Neuronal stem cell (in vitro differentiated cells): ENCODE results near the gene SYVN1.
A peak's percentile ranks its signal among the peaks of the same experiment; 100 is the strongest.

Experiments used
- DNase-seq: peaks from one replicate; pipeline ENCODE4 v3.0.0-alpha.2; 2013; ENCODE audit warnings: low spot score
- H2AFZ ChIP-seq: one replicate; pipeline ENCODE4 v1.6.1; 2013; ENCODE audit warnings: mild to moderate bottlenecking, low read length, inconsistent platforms
- H2AK5ac ChIP-seq: 2 replicates; pipeline ENCODE4 v1.6.1; 2013; ENCODE audit warnings: low read depth, mild to moderate bottlenecking, inconsistent platforms, low read length, moderate library complexity, mixed read lengths
- H2BK120ac ChIP-seq: 2 replicates; pipeline ENCODE4 v1.6.1; 2013; ENCODE audit warnings: low read depth, mild to moderate bottlenecking, inconsistent platforms, low read length, moderate library complexity, mixed read lengths
- H2BK12ac ChIP-seq: one replicate; pipeline ENCODE4 v1.6.1; 2013; ENCODE audit warnings: low read length, inconsistent platforms
- H2BK15ac ChIP-seq: 2 replicates; pipeline ENCODE4 v1.6.1; 2013; ENCODE audit warnings: mild to moderate bottlenecking, low read length, inconsistent platforms, mixed read lengths
- H2BK5ac ChIP-seq: one replicate; pipeline ENCODE4 v1.6.1; 2013; ENCODE audit warnings: inconsistent platforms, mild to moderate bottlenecking, low read length, moderate library complexity
- H3K14ac ChIP-seq: one replicate; pipeline ENCODE4 v1.6.1; 2013; ENCODE audit warnings: low read length, inconsistent platforms
- H3K18ac ChIP-seq: 2 replicates; pipeline ENCODE4 v1.6.1; 2013; ENCODE audit warnings: low read length, inconsistent platforms
- H3K23ac ChIP-seq: 2 replicates; pipeline ENCODE4 v1.6.1; 2013; ENCODE audit warnings: low read depth, mild to moderate bottlenecking, mixed read lengths, low read length, inconsistent platforms; ENCODE audit not compliant: poor library complexity
- H3K27ac ChIP-seq: replicated peaks from 3 replicates; pipeline ENCODE4 v1.5.1; 2013; ENCODE audit warnings: low read length, inconsistent platforms
- H3K27me3 ChIP-seq, 3 experiments: 2 replicates each; pipeline ENCODE4 v1.6.1; 2013; ENCODE audit warnings: low read length in 3 of 3, mild to moderate bottlenecking in 2 of 3, inconsistent platforms in 1 of 3, low read depth in 1 of 3, mixed read lengths in 1 of 3, moderate library complexity in 1 of 3; ENCODE audit not compliant: control insufficient read depth in 3 of 3, insufficient read depth in 3 of 3
- H3K36me3 ChIP-seq, 2 donors: replicated peaks in 1 of 2; 2 replicates each; pipeline ENCODE4 v1.6.1; 2013; ENCODE audit warnings: low read length in 2 of 2; ENCODE audit not compliant: control insufficient read depth in 2 of 2, insufficient read depth in 2 of 2
- H3K4ac ChIP-seq: 2 replicates; pipeline ENCODE4 v1.6.1; 2013; ENCODE audit warnings: inconsistent platforms, mild to moderate bottlenecking, low read length, moderate library complexity
- H3K4me1 ChIP-seq, 2 donors: 1 replicate in 1 of 2; 2 replicates in 1 of 2; pipeline ENCODE4 v1.6.1; 2013; ENCODE audit warnings: low read length in 2 of 2, low read depth in 1 of 2; ENCODE audit not compliant: control insufficient read depth in 2 of 2, insufficient read depth in 1 of 2
- H3K4me2 ChIP-seq: one replicate; pipeline ENCODE4 v1.6.1; 2013; ENCODE audit warnings: mild to moderate bottlenecking, low read length, inconsistent platforms; ENCODE audit not compliant: insufficient read depth, poor library complexity, severe bottlenecking
- H3K4me3 ChIP-seq, 2 donors: 2 replicates each; pipeline ENCODE4 v1.5.1; 2013; ENCODE audit warnings: low read length in 2 of 2, mild to moderate bottlenecking in 2 of 2, inconsistent platforms in 1 of 2, moderate library complexity in 1 of 2
- H3K79me1 ChIP-seq: one replicate; pipeline ENCODE4 v1.6.1; 2013; ENCODE audit warnings: low read depth, mild to moderate bottlenecking, inconsistent platforms, low read length, moderate library complexity
- H3K9ac ChIP-seq: one replicate; pipeline ENCODE4 v1.6.1; 2013; ENCODE audit warnings: mild to moderate bottlenecking, low read depth, low read length, inconsistent platforms; ENCODE audit not compliant: poor library complexity
- H3K9me3 ChIP-seq, 2 donors: replicated peaks in 1 of 2; 2 replicates each; pipeline versions ENCODE3 to v1.6.1; 2013; ENCODE audit warnings: low read length in 2 of 2, mild to moderate bottlenecking in 2 of 2, inconsistent platforms in 1 of 2, low read depth in 1 of 2, mixed read lengths in 1 of 2, moderate library complexity in 1 of 2; ENCODE audit not compliant: control insufficient read depth in 2 of 2, insufficient read depth in 1 of 2
- H4K8ac ChIP-seq: one replicate; pipeline ENCODE4 v1.6.1; 2013; ENCODE audit warnings: low read depth, mild to moderate bottlenecking, inconsistent platforms, low read length, moderate library complexity
- H4K91ac ChIP-seq: one replicate; pipeline ENCODE4 v1.6.1; 2013; ENCODE audit warnings: low read length, low read depth, mild to moderate bottlenecking, inconsistent platforms; ENCODE audit not compliant: poor library complexity
- WGBS, 2 donors: extraction: QIAGEN DNeasy Blood & Tissue Kit; methylation state at CpG; one replicate each; pipeline ENCODE4 v1.1.7; 2013; ENCODE audit warnings: missing lambda C conversion rate in 2 of 2, mixed read lengths in 1 of 2; ENCODE audit not compliant: insufficient read length in 2 of 2, insufficient replicate concordance in 1 of 2; ENCODE audit errors: extremely low coverage in 2 of 2; 5-methylcytosine and 5-hydroxymethylcytosine counted together

Gene SYVN1

DNA sequence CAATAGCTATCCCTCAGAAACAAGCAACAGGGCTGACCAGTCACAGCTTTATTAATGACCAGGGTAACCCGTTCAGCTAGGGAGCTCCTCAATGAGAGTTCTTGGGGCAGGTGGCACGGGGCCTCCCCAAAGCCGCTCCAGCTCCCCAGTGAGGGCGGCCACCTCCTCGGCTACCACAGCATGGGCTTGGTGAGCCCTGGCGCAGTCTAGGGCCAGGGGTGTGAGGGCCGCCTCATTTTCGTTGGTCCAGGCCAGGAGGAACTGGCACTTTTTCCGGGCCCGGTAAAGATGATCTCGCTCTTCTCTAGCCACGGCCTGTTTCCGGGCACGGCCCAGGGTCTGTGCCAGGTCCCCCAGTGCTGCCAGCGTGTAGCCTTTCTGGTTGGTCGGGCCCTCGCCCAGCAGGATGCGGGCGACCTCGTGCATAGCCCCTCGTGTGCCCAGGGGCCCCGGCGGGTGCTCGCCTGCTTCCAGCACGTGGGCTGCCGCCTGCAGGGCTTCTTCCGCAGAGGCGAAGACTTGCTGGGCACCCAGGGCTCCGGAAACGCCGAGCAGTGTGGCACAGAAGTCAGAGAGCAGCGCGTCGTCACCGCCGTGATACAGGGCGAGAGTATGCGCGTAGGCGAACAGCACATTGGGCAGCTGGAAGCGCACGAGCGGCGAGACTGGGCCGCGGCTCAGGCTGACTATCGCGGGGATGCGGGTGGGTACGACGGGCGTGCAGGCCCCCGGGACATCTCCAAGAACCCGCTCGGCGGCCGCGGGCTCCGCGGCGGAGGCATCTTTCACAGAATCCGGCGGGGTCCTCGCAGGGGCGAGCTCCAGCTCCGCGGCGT, 17.7 kb downstream of the SYVN1 start:
- H3K4ac ChIP-seq: no peak overlapping the region
- H3K9ac ChIP-seq: peak overlapping the region; percentile 96
- H3K36me3 ChIP-seq: peaks cover 19 to 70% of the 10 kb centered on the region in 2 donors
- no peak overlapping the region for H4K8ac ChIP-seq
- no peak for DNase-seq
- H3K4me2 ChIP-seq: peak overlapping the region; percentile 95
- H3K4me1 ChIP-seq: peaks cover 8 to 17% of the 10 kb centered on the region in 2 donors
- peak overlapping the region; percentile 97 for H3K23ac ChIP-seq
- H2BK12ac ChIP-seq: no peak overlapping the region
- peaks cover 18% of the 10 kb centered on the region for H3K79me1 ChIP-seq
- H2BK5ac ChIP-seq: peak overlapping the region; percentile 29
- no CpG with 5 or more reads among the region's 68 CpGs for WGBS, 2 donors
- peak overlapping the region; percentile 80 for H2AFZ ChIP-seq
- H2BK120ac ChIP-seq: no peak overlapping the region
- H3K27ac ChIP-seq: no peak overlapping the region
- H3K18ac ChIP-seq: peak overlapping the region; percentile 96
- H2AK5ac ChIP-seq: peak overlapping the region; percentile 81
- H3K9me3 ChIP-seq: no peaks in the 10 kb centered on the region
- peak overlapping the region; percentile 97 to 98 for H3K4me3 ChIP-seq
- H2BK15ac ChIP-seq: no peak overlapping the region
- peak overlapping the region; percentile 77 for H4K91ac ChIP-seq
- no peaks in the 10 kb centered on the region for H3K27me3 ChIP-seq
- peak overlapping the region; percentile 77 for H3K14ac ChIP-seq

DNA sequence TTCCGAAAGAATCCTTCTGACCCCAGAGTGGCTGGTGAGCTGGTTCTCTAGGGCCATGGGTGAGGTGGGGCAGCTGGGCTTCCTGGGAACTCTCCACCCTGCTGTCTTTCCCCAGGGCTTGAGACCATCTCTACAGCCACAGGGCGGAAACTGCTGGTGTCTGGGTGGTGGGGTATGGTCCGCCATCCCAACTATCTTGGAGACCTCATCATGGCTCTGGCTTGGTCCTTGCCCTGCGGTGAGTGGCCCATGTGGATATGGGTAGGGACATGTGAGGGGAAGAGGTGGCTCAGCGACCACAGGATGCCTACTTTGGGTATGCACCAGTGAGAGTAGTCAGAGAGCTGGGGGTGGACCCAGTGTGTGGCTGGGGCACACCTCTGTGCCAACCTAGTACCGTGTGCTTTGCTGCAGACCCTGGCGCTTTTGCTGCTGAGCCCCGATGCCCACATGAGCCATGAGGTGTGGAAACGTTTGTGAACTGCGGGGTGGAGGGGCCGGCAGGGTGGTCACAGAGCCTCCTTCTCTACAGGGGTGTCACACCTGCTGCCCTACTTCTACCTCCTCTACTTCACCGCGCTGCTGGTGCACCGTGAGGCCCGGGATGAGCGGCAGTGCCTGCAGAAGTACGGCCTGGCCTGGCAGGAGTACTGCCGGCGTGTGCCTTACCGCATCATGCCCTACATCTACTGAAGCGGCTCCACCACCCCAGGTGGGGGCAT, 18.8 kb downstream of the SYVN1 start:
- Histone ChIP-seq H4K8ac (peak overlapping the region; percentile 20), H3K4ac (no peak overlapping the region), H3K4me2 (no peak overlapping the region), H3K9me3 (no peaks in the 10 kb centered on the region), H3K79me1 (peaks cover 15% of the 10 kb centered on the region), H2BK5ac (no peak overlapping the region), H3K27ac (no peak overlapping the region), H3K36me3 (peaks cover 18 to 62% of the 10 kb centered on the region in 2 donors), H2AFZ (no peak overlapping the region), H2BK12ac (no peak overlapping the region), H3K4me1 (peaks cover 10 to 19% of the 10 kb centered on the region in 2 donors), H2AK5ac (no peak overlapping the region), H3K23ac (peak overlapping the region; percentile 34), H3K4me3 (no peak overlapping the region), H2BK15ac (no peak overlapping the region), H2BK120ac (no peak overlapping the region), H4K91ac (no peak overlapping the region), H3K9ac (no peak overlapping the region), H3K18ac (no peak overlapping the region), H3K14ac (no peak overlapping the region), H3K27me3 (no peaks in the 10 kb centered on the region)
- no CpG with 5 or more reads among the region's 21 CpGs for WGBS, 2 donors
- DNase-seq: no peak

DNA sequence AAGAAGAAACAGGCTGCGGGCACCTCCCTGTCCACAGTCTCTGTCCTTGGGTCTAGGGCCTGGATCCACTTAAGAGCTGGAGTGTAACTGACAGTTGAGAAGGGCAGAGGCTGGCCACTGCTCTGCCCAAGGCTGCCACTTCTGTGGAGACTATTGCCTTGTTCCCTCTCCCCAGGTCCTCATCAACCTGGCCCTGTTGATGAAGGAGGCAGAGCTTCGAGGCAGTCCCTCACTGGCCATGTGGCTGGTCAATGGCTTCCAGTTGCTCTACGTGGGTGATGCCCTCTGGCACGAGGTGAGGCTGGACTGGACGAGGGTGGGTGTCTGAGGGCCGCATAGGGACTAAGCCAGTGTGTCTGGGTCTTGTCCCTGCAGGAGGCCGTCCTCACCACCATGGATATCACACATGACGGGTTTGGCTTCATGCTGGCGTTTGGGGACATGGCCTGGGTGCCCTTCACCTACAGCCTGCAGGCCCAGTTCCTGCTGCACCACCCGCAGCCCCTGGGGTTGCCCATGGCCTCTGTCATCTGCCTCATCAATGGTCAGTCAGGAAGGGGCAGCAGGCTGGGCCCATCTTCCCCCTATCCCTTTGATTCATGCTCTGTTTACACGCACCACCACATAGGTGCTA, 19.7 kb downstream of the SYVN1 start:
- Histone ChIP-seq H2BK12ac (no peak overlapping the region), H3K4me2 (no peak overlapping the region), H3K4ac (no peak overlapping the region), H3K27me3 (no peaks in the 10 kb centered on the region), H4K8ac (no peak overlapping the region), H3K14ac (no peak overlapping the region), H2BK120ac (no peak overlapping the region), H4K91ac (no peak overlapping the region), H3K4me1 (peaks cover 10 to 21% of the 10 kb centered on the region in 2 donors), H3K9ac (no peak overlapping the region), H2BK15ac (no peak overlapping the region), H2BK5ac (no peak overlapping the region), H3K27ac (no peak overlapping the region), H3K79me1 (peaks cover 15% of the 10 kb centered on the region), H3K36me3 (peaks cover 13 to 54% of the 10 kb centered on the region in 2 donors), H2AFZ (no peak overlapping the region), H3K4me3 (no peak overlapping the region), H2AK5ac (no peak overlapping the region), H3K9me3 (no peaks in the 10 kb centered on the region), H3K18ac (no peak overlapping the region), H3K23ac (no peak overlapping the region)
- WGBS, 2 donors: no CpG with 5 or more reads among the region's 11 CpGs
- DNase-seq: no peak

DNA sequence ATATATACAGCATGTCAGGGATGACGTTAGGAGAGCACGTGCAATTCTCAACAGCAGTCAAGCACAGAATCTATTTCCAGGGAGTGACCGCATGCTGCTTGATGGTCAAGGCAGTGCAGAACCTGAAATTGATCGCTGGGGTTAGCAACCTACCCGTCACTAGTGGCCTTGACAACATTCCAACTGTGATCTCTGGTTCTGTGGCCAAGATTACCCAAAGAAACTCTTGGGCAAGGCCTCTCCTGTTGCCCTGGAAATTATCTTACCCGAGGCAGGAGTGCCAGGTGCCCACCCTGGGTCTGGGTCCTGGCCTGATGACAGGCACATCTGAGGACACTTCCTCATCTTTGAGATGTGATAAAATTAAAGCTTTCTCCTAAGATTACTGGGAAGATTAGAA, 20.5 kb downstream of the SYVN1 start:
- Histone ChIP-seq H3K14ac (no peak overlapping the region), H3K9ac (no peak overlapping the region), H3K36me3 (peaks cover 16 to 49% of the 10 kb centered on the region in 2 donors), H3K27ac (no peak overlapping the region), H3K27me3 (no peaks in the 10 kb centered on the region), H4K8ac (no peak overlapping the region), H3K4me3 (no peak overlapping the region), H2BK120ac (no peak overlapping the region), H3K4me2 (no peak overlapping the region), H3K79me1 (peaks cover 15% of the 10 kb centered on the region), H3K9me3 (no peaks in the 10 kb centered on the region), H3K23ac (no peak overlapping the region), H2AK5ac (no peak overlapping the region), H2BK12ac (no peak overlapping the region), H3K4me1 (peaks cover 10 to 21% of the 10 kb centered on the region in 2 donors), H3K18ac (no peak overlapping the region), H2AFZ (no peak overlapping the region), H2BK15ac (no peak overlapping the region), H4K91ac (no peak overlapping the region), H2BK5ac (no peak overlapping the region), H3K4ac (no peak overlapping the region)
- no peak for DNase-seq
- WGBS, 2 donors: no CpG with 5 or more reads among the region's 6 CpGs
